ELR (cell line): ENCODE measurements around the gene CRY1.

Experiments used
- DNase-seq: peaks from one replicate; pipeline ENCODE4 v3.0.0-alpha.2; 2015; ENCODE audit warnings: low read depth

Gene CRY1

DNA sequence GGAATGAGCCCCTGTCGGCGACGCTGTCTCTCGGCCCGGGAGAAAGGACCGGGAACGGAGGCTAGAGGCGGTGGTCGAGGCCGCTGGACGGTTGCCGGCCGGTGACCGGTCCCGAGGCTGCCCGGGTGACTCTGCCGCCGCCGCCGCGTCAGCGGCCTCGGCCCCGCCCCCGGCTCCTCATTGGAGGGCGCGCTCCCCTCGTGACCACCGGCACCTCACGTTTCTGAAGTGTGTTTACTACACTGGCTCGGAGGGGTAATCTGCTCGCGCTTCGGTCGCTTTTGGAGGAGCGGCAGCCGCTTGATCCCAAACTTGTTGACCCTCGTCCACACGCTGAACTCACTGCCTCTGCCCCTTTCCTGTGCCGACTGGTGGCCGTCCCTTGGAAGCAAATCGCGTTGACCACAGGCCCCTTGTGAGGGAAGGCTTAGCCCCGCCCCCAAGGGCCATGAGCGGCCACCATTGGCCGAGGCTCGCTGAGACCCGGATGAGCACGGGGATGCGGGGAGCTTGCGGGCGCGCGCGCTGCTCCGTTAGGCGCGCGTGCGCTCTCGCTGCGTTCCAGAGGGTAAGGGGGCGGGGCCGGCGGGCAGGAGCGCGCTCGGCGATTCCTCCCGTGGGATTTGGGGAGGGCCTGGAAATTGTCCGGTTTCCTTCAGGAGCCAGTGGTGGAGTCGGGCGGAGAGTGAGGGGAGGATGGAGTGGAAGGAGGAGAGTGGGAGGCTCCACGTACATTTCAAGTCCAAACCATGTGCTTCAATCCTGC is at the start of gene CRY1:
Gene CRY1, minus strand, starts transcription at position 133 of the 766 bp plus-strand sequence. CDS start 588 bp downstream, outside the sequence.
- DNase-seq: peak; percentile 97

GRCh38 chr12:107139787-107140186 is 46.4 kb upstream of the CRY1 start:
- no peak for DNase-seq

GRCh38 chr12:107138990-107139389 is 45.6 kb upstream of the CRY1 start:
- DNase-seq: no peak

DNA sequence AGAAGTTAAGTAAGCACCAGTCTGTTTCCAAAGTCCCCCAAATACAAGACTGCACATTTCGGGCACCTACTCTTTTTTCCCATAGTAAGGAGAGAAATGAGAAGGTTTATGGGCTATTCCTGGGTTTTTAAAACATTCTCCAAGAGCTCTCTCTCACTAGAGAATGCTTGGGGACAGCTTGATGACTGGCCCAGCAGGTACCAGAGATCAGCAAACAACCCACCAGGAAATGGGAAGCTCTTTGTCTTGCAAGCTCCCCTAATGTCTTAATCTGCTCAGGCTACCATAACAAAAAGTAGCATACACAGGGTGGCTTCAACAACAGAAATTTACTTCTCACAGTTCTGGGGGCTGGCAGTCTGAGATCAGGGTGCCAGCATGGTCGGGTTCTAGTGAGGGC is 41.8 kb upstream of the CRY1 start:
- DNase-seq: no peak

- DNase-seq: peak; percentile 56
Observed at GRCh38 chr12:107134558-107134957, 41.2 kb upstream of the CRY1 start.

DNA sequence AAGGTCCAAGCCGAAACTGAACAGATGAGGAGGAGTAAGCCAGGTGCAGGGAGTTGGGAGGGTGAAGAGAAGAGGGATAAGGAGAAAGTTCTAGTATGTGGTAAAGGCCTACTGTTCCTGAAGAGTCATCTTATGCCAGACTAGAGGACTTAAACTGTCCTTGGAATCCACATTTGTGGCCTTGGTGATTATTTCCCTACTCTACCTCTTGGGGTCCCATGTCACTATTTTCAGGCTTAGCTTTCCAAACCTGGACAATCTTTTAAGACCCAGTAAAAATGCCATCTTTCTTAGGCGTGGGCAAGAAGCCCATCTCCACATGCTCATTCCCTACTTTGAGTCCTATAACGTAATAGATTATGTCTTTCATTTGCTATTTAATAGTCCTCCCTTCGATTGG is 40.1 kb upstream of the CRY1 start:
- DNase-seq: peak; percentile 31

- DNase-seq: peak; percentile 87
Observed at GRCh38 chr12:107131832-107132616, 38.7 kb upstream of the CRY1 start.

GRCh38 chr12:107130830-107131611 is 37.7 kb upstream of the CRY1 start:
- DNase-seq: no peak

- no peak for DNase-seq
Observed at GRCh38 chr12:107129315-107129930, 36.1 kb upstream of the CRY1 start.

GRCh38 chr12:107127482-107128430 is 34.4 kb upstream of the CRY1 start:
- no peak for DNase-seq

GRCh38 chr12:107126796-107127481 is 33.6 kb upstream of the CRY1 start:
- DNase-seq: peak; percentile 56

- no peak for DNase-seq
Observed at GRCh38 chr12:107125833-107126232, 32.5 kb upstream of the CRY1 start.

DNA sequence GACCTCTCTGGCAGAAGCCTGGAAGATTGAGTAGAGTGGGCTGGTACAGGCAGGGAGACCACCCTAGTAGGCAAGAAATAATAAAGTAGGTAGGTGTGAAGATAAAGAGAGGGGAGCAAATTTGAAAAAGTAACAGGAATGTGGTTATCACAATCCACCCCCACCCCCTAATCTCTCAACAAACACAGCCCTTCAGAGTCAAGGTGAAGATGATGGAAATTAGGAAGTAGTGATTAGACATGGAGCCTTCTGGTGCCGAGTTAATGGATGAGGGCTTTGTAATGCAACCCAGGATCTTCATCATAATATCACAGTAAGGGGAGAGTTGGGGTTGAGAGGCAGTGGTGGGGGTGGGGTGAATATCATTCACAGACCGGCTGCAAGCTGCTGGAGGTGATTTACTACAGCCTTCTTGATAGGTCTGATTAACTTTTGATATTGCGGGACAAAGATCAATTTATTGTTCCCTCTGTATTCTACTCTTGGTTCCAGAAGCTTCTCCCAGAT is 29.2 kb upstream of the CRY1 start:
- DNase-seq: no peak

DNA sequence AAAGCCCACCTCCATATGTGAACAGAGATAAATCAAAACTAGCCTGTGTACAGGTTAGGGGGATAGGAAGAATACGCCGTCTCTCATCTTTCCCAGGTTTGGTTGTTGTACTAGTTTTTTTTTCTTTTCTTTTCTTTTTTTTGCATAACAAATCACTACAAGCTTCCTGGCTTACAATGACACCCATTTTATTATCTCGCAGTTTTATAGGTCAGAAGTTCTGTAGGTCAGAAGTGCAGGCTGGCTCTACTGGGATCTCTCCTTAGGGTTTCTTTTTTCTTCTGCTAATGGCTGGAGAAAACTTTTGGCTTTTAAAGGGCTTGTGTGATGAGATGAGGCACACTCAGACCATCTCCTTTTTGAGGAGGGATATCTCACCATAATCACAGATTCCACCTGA is 25.7 kb upstream of the CRY1 start:
- no peak for DNase-seq

GRCh38 chr12:107118624-107119023 is 25.3 kb upstream of the CRY1 start:
- DNase-seq: no peak

GRCh38 chr12:107115119-107115518 is 21.8 kb upstream of the CRY1 start:
- DNase-seq: no peak

DNA sequence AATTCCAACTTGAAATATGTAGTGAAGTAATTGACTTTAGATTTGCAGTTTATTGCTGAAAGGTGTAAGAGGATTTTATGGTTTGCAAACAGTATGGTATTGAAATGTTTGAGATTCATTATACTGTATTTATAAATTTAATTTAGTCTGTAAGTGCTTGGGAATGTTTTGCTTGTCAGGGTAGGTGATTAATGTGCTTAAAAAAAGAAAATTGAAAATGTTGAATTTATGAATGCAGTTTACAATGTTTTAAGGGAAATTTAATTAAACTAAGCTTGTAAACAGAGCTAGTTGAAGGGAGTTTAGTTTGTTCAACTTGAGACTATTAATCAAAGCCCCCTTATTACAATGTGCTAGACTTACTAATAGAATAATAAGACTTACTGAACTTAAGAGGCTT is 18.0 kb upstream of the CRY1 start:
- no peak for DNase-seq

DNA sequence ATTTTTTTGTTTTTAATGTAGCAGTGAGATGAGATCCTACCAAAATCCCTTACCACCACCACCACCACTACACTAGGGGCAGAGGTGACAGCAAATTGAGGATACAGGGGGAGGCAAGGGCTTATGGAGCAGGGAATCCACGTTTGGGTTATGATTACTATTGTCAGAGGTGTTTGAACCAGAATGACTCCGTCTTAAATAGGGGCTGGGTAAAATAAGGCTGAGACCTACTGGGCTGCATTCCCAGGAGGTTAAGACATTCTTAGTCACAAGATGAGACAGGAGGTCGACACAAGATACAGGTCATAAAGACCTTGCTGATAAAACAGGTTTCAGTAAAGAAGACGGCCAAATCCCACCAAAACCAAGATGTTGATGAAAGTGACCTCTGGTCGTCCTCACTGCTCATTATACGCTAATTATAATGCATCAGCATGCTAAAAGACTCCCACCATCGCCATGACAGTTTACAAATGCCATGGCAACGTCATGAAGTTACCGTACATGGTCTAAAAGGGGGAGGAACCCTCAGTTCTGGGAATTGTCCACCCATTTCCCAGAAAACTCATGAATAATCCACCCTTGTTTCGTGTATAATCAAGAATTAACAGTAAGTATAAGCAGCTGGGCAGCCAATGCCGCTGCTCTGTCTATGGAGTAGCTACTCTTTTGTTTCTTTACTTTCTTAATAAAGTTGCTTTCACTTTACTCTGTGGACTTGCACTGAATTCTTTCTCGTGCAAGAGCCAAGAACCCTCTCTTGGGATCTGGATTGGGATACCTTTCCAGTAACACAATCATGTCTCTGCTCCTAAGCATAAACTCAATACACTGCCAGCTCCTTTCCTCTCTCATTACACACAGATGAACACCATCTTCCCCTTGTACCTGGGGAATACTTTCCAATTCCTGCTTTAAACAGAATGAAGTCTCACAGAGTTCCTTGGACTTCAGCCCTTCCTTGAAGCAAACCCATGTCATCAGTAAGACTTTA is 16.7 kb upstream of the CRY1 start:
- no peak for DNase-seq

GRCh38 chr12:107108995-107109508 is 15.7 kb upstream of the CRY1 start:
- DNase-seq: no peak
